Measurements from ENCODE around the gene RFNG.

DNA sequence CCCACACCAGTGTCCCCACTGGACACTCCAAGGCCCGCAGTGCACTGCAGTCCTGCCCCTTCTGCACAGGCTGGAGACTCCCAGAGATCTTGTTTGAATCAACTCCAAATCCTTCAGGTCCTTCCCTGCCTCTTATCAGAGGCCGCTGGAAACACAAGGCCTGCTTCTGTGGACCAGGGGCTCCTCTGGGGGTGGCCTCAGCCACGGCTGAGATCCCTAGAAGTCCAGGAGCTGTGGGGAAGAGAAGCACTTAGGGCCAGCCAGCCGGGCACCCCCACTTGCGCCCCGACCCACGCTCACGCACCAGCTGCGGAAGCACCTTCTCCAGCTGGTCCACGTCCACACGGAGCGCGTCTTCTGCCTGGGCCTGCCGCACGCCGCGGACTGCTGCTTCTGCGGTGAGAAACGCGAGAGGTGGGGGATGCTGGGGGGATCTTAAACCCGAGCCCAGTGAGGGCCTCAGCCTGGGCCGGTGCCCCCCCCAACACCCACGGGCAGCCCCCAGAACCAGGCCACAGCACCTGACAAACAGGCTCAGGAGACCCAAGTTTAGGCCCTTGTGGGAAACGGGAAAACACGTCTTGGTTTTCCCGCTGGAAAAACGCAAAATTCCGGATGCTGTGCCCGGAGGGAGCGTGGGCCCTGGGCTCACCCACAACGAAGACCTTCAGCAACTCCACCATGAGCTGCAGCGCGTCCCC lies 32.5 kb downstream of the RFNG start:
- no peak for TF ChIP-seq POLR2A (IDR thresholded peaks at IDR 0.05)
- TF ChIP-seq, protein P1, sequence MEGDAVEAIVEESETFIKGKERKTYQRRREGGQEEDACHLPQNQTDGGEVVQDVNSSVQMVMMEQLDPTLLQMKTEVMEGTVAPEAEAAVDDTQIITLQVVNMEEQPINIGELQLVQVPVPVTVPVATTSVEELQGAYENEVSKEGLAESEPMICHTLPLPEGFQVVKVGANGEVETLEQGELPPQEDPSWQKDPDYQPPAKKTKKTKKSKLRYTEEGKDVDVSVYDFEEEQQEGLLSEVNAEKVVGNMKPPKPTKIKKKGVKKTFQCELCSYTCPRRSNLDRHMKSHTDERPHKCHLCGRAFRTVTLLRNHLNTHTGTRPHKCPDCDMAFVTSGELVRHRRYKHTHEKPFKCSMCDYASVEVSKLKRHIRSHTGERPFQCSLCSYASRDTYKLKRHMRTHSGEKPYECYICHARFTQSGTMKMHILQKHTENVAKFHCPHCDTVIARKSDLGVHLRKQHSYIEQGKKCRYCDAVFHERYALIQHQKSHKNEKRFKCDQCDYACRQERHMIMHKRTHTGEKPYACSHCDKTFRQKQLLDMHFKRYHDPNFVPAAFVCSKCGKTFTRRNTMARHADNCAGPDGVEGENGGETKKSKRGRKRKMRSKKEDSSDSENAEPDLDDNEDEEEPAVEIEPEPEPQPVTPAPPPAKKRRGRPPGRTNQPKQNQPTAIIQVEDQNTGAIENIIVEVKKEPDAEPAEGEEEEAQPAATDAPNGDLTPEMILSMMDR (IDR thresholded peaks at IDR 0.05), result no peak

All from transverse colon (tissue), 3 donors.